ENCODE data around the gene CDKN2AIPNL. TPM values are rescaled to one million over a fixed set of nuclear protein-coding genes. Genes with fewer than 3 reads are reported as not detected.
"Not testable (repeated sequence)": the region's sequence is repeated elsewhere in the genome, so short reads cannot be mapped to it uniquely, and the experiment has no call there.

The CDKN2AIPNL gene
- total and polyA plus RNA-seq, 5 experiments from 2014 or later, result 18.3 to 34.2 (median 28.0) TPM

DNA sequence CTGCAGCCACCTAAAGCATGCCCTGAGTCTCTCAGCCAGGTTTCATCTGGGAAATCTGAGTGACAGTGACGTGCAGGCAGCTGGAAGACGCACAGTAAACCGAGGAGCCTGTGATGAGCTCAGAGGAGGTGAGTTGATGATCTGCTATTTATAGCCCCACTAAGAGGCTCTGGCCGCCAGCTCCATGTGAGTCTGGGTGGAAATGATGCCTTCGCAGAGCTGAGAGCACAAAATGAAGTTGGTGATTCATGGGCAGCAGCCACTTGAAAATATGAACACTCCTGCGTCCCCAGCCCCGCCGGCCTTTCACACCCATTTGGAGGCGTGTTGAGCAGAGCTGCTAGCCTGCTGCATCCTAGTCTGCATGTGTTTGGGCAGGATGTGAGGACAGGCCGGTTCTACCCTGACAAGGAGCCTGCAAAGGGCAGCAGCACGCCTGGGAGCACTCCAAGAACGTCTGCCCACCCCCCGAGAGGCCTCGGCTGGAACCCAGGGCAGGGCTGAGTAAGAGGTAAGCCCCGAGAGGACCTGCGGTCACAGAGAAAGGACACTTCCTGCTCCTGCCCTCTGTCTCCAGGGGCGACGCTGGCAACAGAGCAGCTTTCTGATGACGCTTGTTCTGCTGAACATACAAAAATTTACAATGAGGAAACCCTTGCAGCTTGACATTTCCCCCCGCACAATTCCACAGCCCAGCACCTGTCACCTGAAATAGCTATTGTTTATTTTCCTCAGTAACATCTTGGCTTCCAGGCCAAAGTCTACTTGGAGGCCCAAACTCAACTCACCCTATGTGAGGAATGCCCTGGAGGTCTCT is 25.1 kb upstream of the CDKN2AIPNL start:
- Mint-ChIP-seq H3K27me3 (peaks cover 0 to 7% (median 2%) of the 10 kb centered on the region in 5 donors), H3K4me3 (peak overlapping the region; percentile 12 to 81 (median 56))

DNA sequence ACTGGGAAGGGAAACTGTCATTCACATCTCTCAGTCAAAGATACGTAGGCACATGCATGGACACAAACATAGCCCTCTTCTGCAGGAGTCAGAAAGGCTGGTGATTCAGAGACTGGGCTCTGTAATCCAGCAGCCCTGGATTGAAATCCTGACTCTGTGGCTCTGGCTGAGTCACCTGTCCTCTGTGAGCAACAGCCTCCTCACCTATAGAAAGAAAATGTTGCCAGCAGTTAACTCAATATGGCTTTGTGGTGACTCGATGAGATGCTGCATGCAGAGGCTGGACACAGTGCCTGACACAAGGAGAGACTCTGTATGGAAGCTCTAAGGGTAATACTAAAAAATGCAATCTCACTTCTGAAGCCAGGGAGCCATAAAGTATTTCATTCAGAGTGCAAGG is 23.9 kb upstream of the CDKN2AIPNL start:
- H3K9me3 Mint-ChIP-seq, result no peaks in the 10 kb centered on the region
- no peaks in the 10 kb centered on the region for H3K36me3 Mint-ChIP-seq
- H3K4me1 Mint-ChIP-seq, result peaks cover 8 to 21% (median 13%) of the 10 kb centered on the region in 4 donors
- DNase-seq (no peak), ATAC-seq (no peak)
- POLR2A ChIA-PET, result interaction anchor here (1.5 to 2.1 kb wide), 2 partner anchors 9 to 90 kb away, joined by 4 to 29 read pairs; partner anchors contain the start of gene JADE2
- peaks cover 0 to 7% (median 2%) of the 10 kb centered on the region in 5 donors for H3K27me3 Mint-ChIP-seq
- peak overlapping the region in 2 of 10 donors; percentile 44 to 60 for H3K4me3 Mint-ChIP-seq
- H3K27ac Mint-ChIP-seq, result peak overlapping the region in 7 of 10 donors; percentile 23 to 91 (median 43)

More for the DNA sequence above, 25.1 kb upstream of the CDKN2AIPNL start:
- POLR2A ChIA-PET, result interaction anchor here (0.5 to 2.1 kb wide), 6 partner anchors 10 to 1327 kb away, joined by 3 to 29 read pairs (median 4); partner anchors contain the start of gene JADE2
- ATAC-seq (peak; percentile 92 to 94), DNase-seq (peak in 9 of 10 donors; percentile 29 to 85 (median 69))
- Mint-ChIP-seq H3K27ac (peak overlapping the region; percentile 40 to 91 (median 82)), H3K9me3 (no peaks in the 10 kb centered on the region), H3K4me1 (peaks cover 8 to 21% (median 13%) of the 10 kb centered on the region in 4 donors), H3K36me3 (no peaks in the 10 kb centered on the region)

DNA sequence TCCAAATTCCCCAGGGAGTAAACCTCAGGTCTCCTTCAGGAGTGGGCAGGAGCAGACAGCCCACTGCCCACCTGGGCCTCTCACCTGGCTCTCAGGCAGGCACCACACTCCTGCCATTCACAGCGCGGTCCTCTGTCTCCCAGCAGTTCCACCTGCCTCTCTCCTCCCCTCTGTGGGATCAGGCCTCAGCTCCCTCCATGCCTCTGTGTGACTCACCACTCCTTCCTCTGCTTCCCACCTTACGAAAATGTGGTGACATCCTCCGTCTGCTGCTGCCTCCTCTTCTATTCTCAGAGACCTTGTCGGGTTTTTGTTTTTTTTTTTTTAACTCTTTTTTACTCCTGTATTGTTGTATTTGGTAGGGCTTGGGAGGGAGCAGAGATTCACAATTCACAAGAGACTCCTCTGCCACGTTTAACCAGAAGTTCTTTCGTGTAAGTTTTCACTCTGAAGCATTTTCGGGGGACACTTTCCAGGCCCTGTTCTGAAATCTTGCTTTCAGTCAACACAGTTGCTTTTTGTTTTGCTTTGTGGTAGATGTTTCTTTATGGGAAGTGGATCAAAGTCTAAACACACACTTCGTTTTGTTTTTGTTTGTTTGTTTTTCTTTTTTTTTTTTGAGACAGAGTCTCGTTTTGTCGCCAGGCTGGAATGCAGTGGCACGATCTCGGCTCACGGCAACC is 21.1 kb upstream of the CDKN2AIPNL start:
- POLR2A ChIA-PET, result no interaction called here
- Mint-ChIP-seq H3K27ac (peak overlapping the region in 4 of 10 donors; percentile 37 to 91 (median 66)), H3K4me1 (peaks cover 8 to 21% (median 13%) of the 10 kb centered on the region in 4 donors), H3K4me3 (no peak overlapping the region), H3K36me3 (no peaks in the 10 kb centered on the region), H3K27me3 (peaks cover 0 to 7% (median 2%) of the 10 kb centered on the region in 5 donors), H3K9me3 (no peaks in the 10 kb centered on the region)
- DNase-seq (no peak), ATAC-seq (no peak)

DNA sequence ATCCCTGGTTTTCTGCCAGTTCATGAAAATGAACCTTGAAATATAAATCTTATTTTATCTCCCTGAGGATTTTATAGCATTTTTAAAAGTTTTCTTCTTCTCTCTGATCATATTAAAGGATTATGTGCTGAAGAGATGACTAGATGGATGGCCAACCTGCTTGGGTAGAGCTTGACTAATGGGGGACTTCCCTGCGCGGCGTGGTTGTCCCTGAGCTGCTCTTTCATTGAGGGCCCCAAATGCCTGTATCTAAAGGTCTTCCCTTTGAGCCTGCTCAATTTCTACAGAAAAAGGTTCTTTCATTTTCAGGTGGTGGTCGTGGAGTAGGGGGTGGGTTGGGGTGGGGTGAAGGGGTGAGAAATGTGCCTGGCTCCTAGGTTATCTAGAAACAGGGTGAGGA is 20.5 kb upstream of the CDKN2AIPNL start:
- DNase-seq (no peak), ATAC-seq (no peak)
- Mint-ChIP-seq H3K27ac (peak overlapping the region in 2 of 10 donors; percentile 36 to 91), H3K4me1 (peaks cover 8 to 18% (median 11%) of the 10 kb centered on the region in 4 donors), H3K9me3 (no peaks in the 10 kb centered on the region), H3K27me3 (peaks cover 0 to 7% (median 1%) of the 10 kb centered on the region in 5 donors), H3K36me3 (no peaks in the 10 kb centered on the region), H3K4me3 (no peak overlapping the region)
- POLR2A ChIA-PET, result no interaction called here

DNA sequence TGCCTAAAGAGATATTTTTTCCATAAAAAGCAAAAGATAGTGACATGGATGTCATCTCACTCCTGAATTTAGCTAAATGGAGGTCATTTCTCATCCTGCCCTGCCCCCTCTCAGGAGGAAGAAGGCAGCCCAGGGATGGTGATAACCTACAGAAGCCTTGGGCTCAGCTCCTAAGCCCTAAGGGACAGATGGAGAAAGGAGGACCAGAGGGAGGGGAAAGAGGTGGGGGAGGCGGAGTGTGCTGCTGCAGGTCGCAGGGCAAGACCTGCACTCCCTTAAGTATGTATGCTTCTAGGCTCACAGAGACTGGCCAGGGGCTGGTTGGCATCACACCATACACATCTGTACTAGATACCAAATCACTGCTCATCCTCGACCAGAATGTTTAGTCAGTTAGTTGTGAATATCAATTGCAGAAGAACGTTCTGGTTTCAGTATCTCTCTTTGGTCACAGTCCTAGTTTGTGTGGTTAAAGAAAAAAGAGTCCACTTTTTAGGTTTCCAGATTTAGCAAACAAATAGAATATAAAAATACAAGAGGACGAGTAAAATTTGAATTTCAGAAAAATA is 18.4 kb upstream of the CDKN2AIPNL start:
- POLR2A ChIA-PET, result no interaction called here
- peaks cover 0 to 7% (median 0%) of the 10 kb centered on the region in 5 donors for H3K27me3 Mint-ChIP-seq

DNA sequence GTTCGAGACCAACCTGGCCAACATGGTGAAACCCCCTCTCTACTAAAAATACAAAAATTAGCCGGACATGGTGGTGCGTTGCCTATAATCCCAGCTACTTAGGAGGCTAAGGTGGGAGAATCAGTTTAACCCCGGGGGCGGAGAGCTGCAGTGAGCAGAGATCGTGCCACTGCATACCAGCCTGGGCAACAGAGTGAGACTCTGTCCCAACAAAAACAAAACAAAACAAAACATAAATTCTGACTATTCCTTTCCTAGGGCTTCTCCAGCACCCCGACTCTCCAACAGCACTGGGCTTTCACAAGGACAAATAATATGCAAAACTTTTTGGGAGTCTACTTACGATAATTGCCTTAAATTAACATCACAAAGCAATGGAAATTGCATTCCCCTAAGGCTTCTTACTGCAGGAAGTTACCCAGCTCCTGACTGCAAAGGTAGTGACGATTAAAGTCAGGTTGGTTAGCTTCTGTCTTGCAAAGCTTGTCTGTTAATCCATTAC is 15.9 kb upstream of the CDKN2AIPNL start:
- Mint-ChIP-seq H3K27me3 (peaks cover 0 to 2% (median 0%) of the 10 kb centered on the region in 5 donors), H3K27ac (peak overlapping the region in 1 of 10 donors; percentile 59), H3K4me1 (no peaks in the 10 kb centered on the region), H3K4me3 (no peak overlapping the region), H3K9me3 (no peaks in the 10 kb centered on the region), H3K36me3 (no peaks in the 10 kb centered on the region)
- DNase-seq (no peak), ATAC-seq (no peak)
- POLR2A ChIA-PET, result interaction anchor here (1.0 kb wide), 1 partner anchor 100 kb away, joined by 4 read pairs; no protein-coding TSS in a partner anchor

More for the DNA sequence above, 18.4 kb upstream of the CDKN2AIPNL start:
- Mint-ChIP-seq H3K4me1 (peaks cover 0 to 2% (median 0%) of the 10 kb centered on the region in 4 donors), H3K4me3 (no peak overlapping the region), H3K9me3 (no peaks in the 10 kb centered on the region), H3K27ac (no peak overlapping the region), H3K36me3 (no peaks in the 10 kb centered on the region)
- ATAC-seq (no peak), DNase-seq (no peak)

DNA sequence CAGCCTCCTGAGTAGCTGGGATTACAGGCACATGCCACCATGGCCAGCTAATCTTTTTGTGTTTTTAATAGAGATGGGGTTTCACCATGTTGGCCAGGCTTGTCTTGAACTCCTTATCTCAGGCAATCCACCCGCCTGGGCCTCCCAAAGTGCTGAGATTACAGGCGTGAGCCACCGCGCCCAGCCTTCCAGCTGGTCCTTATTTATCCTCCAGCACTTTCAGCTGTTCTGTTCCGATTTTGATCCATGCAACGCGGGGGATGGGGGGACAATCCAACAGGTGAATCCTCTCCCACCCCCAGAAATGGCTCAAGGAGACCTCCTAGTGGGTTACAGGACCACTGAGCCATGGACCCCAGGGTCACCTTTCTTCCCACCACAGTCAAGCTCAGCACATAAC is 14.7 kb upstream of the CDKN2AIPNL start:
- POLR2A ChIA-PET, result interaction anchor here (0.6 to 1.3 kb wide), 3 partner anchors 10 to 97 kb away, joined by 3 to 4 read pairs (median 4); no protein-coding TSS in a partner anchor
- Mint-ChIP-seq H3K4me3 (no peak overlapping the region), H3K36me3 (no peaks in the 10 kb centered on the region), H3K4me1 (no peaks in the 10 kb centered on the region), H3K9me3 (no peaks in the 10 kb centered on the region), H3K27ac (no peak overlapping the region), H3K27me3 (peaks cover 0 to 2% (median 0%) of the 10 kb centered on the region in 5 donors)
- ATAC-seq (no peak), DNase-seq (no peak)

DNA sequence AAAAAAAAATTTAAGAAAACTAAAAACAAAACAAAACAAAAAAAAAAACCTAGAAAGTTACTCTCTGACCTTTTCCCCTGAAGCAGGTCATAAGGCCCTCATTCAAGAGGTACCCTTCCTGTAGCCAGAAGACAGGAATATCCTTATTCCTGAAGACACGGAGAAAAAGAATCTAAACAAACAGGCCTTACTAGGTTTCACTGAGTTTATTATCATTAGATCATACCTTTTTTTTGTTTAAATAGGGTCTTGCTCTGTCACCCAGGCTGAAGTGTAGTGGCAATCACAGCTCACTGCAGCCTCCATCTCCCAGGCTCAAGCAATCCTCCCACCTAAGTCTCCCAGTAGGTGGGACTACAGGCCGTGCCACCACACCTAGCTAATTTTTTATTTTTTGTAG is 11.7 kb upstream of the CDKN2AIPNL start:
- Mint-ChIP-seq H3K9me3 (no peaks in the 10 kb centered on the region), H3K27me3 (peaks cover 0 to 2% (median 0%) of the 10 kb centered on the region in 5 donors), H3K4me1 (no peaks in the 10 kb centered on the region), H3K27ac (no peak overlapping the region), H3K4me3 (no peak overlapping the region), H3K36me3 (no peaks in the 10 kb centered on the region)
- ATAC-seq, result no peak
- POLR2A ChIA-PET, result interaction anchor here (0.7 kb wide), 1 partner anchor 72 kb away, joined by 3 read pairs; no protein-coding TSS in a partner anchor
- no peak for DNase-seq

DNA sequence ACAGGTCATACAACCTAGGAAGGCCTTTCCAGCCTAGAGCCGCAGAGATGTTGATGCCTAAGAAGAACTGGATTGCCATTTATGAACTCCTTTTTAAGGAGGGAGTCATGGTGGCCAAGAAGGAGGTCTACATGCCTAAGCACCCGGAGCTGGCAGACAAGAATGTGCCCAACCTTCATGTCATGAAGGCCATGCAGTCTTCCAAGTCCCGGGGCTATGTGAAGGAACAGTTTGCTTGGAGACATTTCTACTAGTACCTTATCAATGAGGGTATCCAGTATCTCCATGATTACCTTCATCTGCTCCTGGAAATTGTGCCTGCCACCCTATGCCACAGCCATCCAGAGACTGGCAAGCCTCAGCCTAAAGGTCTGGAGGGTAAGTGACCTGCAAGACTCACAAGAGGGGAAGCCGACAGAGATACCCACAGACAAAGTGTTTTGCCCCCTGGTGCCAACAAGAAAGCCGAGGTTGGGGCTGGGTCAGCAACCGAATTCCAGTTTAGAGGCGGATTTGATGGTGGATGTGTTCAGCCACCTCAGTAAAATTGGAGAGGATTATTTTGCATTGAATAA is 11.2 kb upstream of the CDKN2AIPNL start:
- POLR2A ChIA-PET, result interaction anchor here (0.7 kb wide), 1 partner anchor 72 kb away, joined by 3 read pairs; no protein-coding TSS in a partner anchor
- Mint-ChIP-seq H3K27ac (no peak overlapping the region), H3K36me3 (no peaks in the 10 kb centered on the region), H3K4me1 (no peaks in the 10 kb centered on the region), H3K4me3 (no peak overlapping the region), H3K27me3 (peaks cover 0 to 2% (median 0%) of the 10 kb centered on the region in 5 donors), H3K9me3 (no peaks in the 10 kb centered on the region)
- ATAC-seq, result no peak
- DNase-seq, result no peak

DNA sequence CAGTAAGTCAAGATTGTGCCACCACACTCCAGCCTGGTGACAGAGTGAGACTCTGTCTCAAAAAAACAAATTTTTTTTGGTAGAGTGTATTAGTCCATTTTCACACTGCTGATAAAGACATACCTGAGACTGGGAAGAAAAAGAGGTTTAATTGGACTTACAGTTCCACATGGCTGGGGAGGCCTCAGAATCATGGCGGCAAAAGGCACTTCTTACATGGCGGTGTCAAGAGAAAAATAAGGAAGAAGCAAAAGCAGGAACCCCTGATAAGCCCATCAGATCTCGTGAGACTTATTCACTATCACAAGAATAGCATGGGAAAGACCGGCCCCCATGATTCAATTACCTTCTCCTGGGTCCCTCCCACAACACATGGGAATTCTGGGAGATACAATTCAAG is 9.4 kb upstream of the CDKN2AIPNL start:
- H3K27me3 Mint-ChIP-seq, ATAC-seq, H3K4me3 Mint-ChIP-seq, H3K36me3 Mint-ChIP-seq, H3K4me1 Mint-ChIP-seq, H3K9me3 Mint-ChIP-seq, DNase-seq, H3K27ac Mint-ChIP-seq: not testable (repeated sequence)
- POLR2A ChIA-PET, result interaction anchor here (0.7 kb wide), 1 partner anchor 496 kb away, joined by 3 read pairs; no protein-coding TSS in a partner anchor

DNA sequence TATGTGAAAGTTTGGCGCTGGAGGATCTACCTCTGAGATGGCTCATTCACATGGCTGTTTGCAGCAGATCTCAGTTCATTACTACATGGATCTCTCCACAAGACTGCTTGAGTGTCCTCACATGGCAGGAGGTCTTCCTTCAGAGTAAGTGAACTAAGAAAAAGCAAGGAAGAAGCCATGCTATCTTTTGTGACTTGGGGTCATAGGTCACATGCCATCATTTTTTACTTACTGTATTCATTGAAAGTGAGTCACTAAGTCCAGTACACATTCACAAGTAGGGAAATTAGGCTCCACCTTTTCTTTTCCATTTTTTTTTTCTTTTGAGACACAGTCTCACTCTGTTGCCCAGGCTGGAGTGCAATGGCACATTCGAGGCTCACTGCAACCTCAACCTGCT is 8.7 kb upstream of the CDKN2AIPNL start:
- Mint-ChIP-seq H3K36me3 (no peaks in the 10 kb centered on the region), H3K4me3 (no peak overlapping the region), H3K9me3 (no peaks in the 10 kb centered on the region), H3K27me3 (peaks cover 0 to 2% (median 0%) of the 10 kb centered on the region in 5 donors), H3K27ac (peak overlapping the region in 1 of 10 donors; percentile 18), H3K4me1 (no peaks in the 10 kb centered on the region)
- DNase-seq, result no peak
- POLR2A ChIA-PET, result interaction anchor here (0.7 kb wide), 1 partner anchor 497 kb away, joined by 3 read pairs; no protein-coding TSS in a partner anchor
- no peak for ATAC-seq

DNA sequence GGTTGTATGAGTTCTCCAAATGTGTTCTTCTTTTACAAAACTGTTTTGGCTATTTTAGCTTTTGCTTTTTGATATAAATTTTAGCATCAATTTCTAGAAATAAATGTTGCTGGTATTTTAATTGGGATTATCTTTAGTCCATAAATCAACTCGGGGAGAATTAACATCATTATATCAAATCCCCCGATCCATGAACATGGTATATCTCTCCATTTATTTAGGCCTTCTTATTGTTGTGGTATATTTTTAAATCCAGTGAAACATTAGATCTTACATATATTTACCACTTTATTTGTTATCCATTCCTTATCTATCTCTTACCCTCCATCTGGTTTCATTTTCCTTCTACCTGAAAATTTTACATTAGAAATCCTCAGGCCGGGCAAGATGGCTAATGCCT is 7.3 kb upstream of the CDKN2AIPNL start:
- no peaks in the 10 kb centered on the region for H3K36me3 Mint-ChIP-seq

More for the DNA sequence above, 7.3 kb upstream of the CDKN2AIPNL start:
- Mint-ChIP-seq H3K27me3 (peaks cover 0 to 2% (median 0%) of the 10 kb centered on the region in 5 donors), H3K4me1 (no peaks in the 10 kb centered on the region), H3K9me3 (no peaks in the 10 kb centered on the region), H3K27ac (no peak overlapping the region), H3K4me3 (no peak overlapping the region)
- DNase-seq, result no peak
- ATAC-seq, result no peak
- POLR2A ChIA-PET, result interaction anchor here (0.6 kb wide), 1 partner anchor 76 kb away, joined by 3 read pairs; no protein-coding TSS in a partner anchor
